Neural cell (in vitro differentiated cells): Measurements from ENCODE around the gene IL11RA. TPM values are rescaled to one million over a fixed set of nuclear protein-coding genes. Genes with fewer than 3 reads are reported as not detected.

Source experiments
- H2AFZ ChIP-seq: fragments of 200-600, 300-800 bp; sonication (generic), shearing (Covaris generic); 2 replicates; pipeline ENCODE4 v1.6.0; 2014; ENCODE audit warnings: low read depth, mild to moderate bottlenecking, antibody characterized with exemption, low read length, moderate library complexity
- H3F3A ChIP-seq: fragments of 200-600 bp; shearing (Covaris generic); 2 replicates; pipeline ENCODE4 v1.6.1; 2016; ENCODE audit warnings: mild to moderate bottlenecking, moderate library complexity, mixed read lengths, antibody characterized with exemption, low read length; ENCODE audit not compliant: insufficient read depth, poor library complexity, severe bottlenecking
- H3K27ac ChIP-seq: fragments of 200-600, 300-800 bp; sonication (generic), shearing (Covaris generic); 2 replicates; pipeline ENCODE4 v1.5.1; 2014; ENCODE audit warnings: mild to moderate bottlenecking, low read length, moderate library complexity
- H3K27me3 ChIP-seq: fragments of 300-800, 200-600 bp; sonication (generic), shearing (Covaris generic); 2 replicates; pipeline ENCODE4 v1.6.0; 2014; ENCODE audit warnings: mild to moderate bottlenecking, low read depth, low read length, moderate library complexity; ENCODE audit not compliant: insufficient read depth
- H3K36me3 ChIP-seq: fragments of 300-800, 200-600 bp; sonication (generic), shearing (Covaris generic); 2 replicates; pipeline ENCODE4 v1.5.1; 2014; ENCODE audit warnings: mild to moderate bottlenecking, antibody characterized with exemption, low read length, moderate library complexity; ENCODE audit not compliant: insufficient read depth
- H3K4me2 ChIP-seq: fragments of 300-800, 200-600 bp; sonication (generic), shearing (Covaris generic); 2 replicates; pipeline ENCODE4 v1.6.0; 2014; ENCODE audit warnings: mild to moderate bottlenecking, low read length
- H3K4me3 ChIP-seq: fragments of 300-800, 200-600 bp; sonication (generic), shearing (Covaris generic); 2 replicates; pipeline ENCODE4 v1.5.1; 2014; ENCODE audit warnings: mild to moderate bottlenecking, low read length, moderate library complexity
- H3K79me2 ChIP-seq: fragments of 200-600 bp; shearing (Covaris generic); replicated peaks from 2 replicates; pipeline ENCODE4 v1.6.0; 2014; ENCODE audit warnings: mild to moderate bottlenecking, low read length, moderate library complexity; ENCODE audit not compliant: insufficient read depth
- H3K9ac ChIP-seq: fragments of 300-800, 200-600 bp; sonication (generic), shearing (Covaris generic); 2 replicates; pipeline ENCODE4 v1.6.1; 2016; ENCODE audit warnings: mild to moderate bottlenecking, low read length, mixed read lengths
- H3K9me2 ChIP-seq: fragments of 200-600 bp; shearing (Covaris generic); 2 replicates; pipeline ENCODE4 v1.6.1; 2016; ENCODE audit warnings: mild to moderate bottlenecking, low read length, mixed read lengths; ENCODE audit not compliant: insufficient read depth
- H3K9me3 ChIP-seq: fragments of 200-600, 300-800 bp; sonication (generic), shearing (Covaris generic); 2 replicates; pipeline ENCODE4 v1.6.1; 2016; ENCODE audit warnings: mild to moderate bottlenecking, mixed run types, low read length, moderate library complexity, mixed read lengths
- H4K20me1 ChIP-seq: fragments of 200-600 bp; shearing (Covaris generic); 2 replicates; pipeline ENCODE4 v1.6.1; 2016; ENCODE audit warnings: mild to moderate bottlenecking, mixed run types; ENCODE audit not compliant: insufficient read depth
- CTCF ChIP-seq: fragments of 450-650 bp; IDR thresholded peaks from 2 replicates; pipeline ENCODE4 v1.5.1; 2014; ENCODE audit warnings: antibody characterized with exemption, mild to moderate bottlenecking, moderate library complexity; ENCODE audit not compliant: poor library complexity, severe bottlenecking
- EP300 ChIP-seq: fragments of 450-650 bp; conservative IDR thresholded peaks from 2 replicates; pipeline ENCODE4 v1.6.1; 2014; ENCODE audit warnings: antibody characterized with exemption, mild to moderate bottlenecking, moderate library complexity; ENCODE audit not compliant: poor library complexity, severe bottlenecking
- EZH2 ChIP-seq: fragments of 200-600, 300-800 bp; shearing (Covaris generic), sonication (generic); IDR thresholded peaks from 2 replicates; pipeline ENCODE4 v1.6.1; 2014; ENCODE audit warnings: antibody characterized with exemption, low read length, borderline replicate concordance, mild to moderate bottlenecking; ENCODE audit not compliant: insufficient read depth, poor library complexity, severe bottlenecking
- MXI1 ChIP-seq: fragments of 450-650 bp; conservative IDR thresholded peaks from 2 replicates; pipeline ENCODE4 v1.6.1; 2014; ENCODE audit warnings: antibody characterized with exemption, mild to moderate bottlenecking; ENCODE audit not compliant: poor library complexity, severe bottlenecking
- POLR2AphosphoS5 ChIP-seq: IDR thresholded peaks from 2 replicates; pipeline ENCODE4 v1.6.1; 2012
- RAD21 ChIP-seq: fragments of 450-650 bp; conservative IDR thresholded peaks from 2 replicates; pipeline ENCODE4 v1.6.1; 2014; ENCODE audit warnings: antibody characterized with exemption, mild to moderate bottlenecking, moderate library complexity
- REST ChIP-seq: IDR thresholded peaks from 2 replicates; pipeline ENCODE4 v1.6.1; 2012; ENCODE audit warnings: borderline replicate concordance
- SMC3 ChIP-seq: fragments of 450-650 bp; conservative IDR thresholded peaks from 2 replicates; pipeline ENCODE4 v1.6.1; 2014; ENCODE audit warnings: antibody characterized with exemption, mild to moderate bottlenecking, moderate library complexity; ENCODE audit not compliant: poor library complexity
- TAF1 ChIP-seq: IDR thresholded peaks from 2 replicates; pipeline ENCODE4 v1.6.1; 2012; ENCODE audit warnings: low read depth
- polyA plus RNA-seq: library from polyadenylated mRNA; depleted of rRNA; stranded (reverse); fragments of >200 nt; gene quantifications from 2 replicates; pipeline ENCODE4 v1.2.3, GENCODE V29; 2014

The IL11RA gene
- polyA plus RNA-seq, 1 donor from 2014 or later: 59.1 TPM

- Histone ChIP-seq H3K27ac (peak overlapping the region; percentile 71), H3K9me3 (no peaks in the 10 kb centered on the region), H4K20me1 (no peaks in the 10 kb centered on the region), H3K36me3 (no peaks in the 10 kb centered on the region), H3K9ac (peak overlapping the region; percentile 85), H3K4me3 (peak overlapping the region; percentile 86), H3K27me3 (no peaks in the 10 kb centered on the region), H3K9me2 (no peaks in the 10 kb centered on the region), H2AFZ (no peak overlapping the region), H3K4me2 (peak overlapping the region; percentile 61), H3K79me2 (no peaks in the 10 kb centered on the region), H3F3A (no peaks in the 10 kb centered on the region)
- TF ChIP-seq CTCF (peak; percentile 87), RAD21 (peak; percentile 65), SMC3 (peak; percentile 81), EZH2 (no peak), TAF1 (no peak)
Observed at GRCh38 chr9:34612788-34613390, 39.1 kb upstream of the IL11RA start.

- no peaks in the 10 kb centered on the region for H3K27me3 ChIP-seq
- peaks cover 3% of the 10 kb centered on the region for H3F3A ChIP-seq
- no peaks in the 10 kb centered on the region for H3K9me3 ChIP-seq
- no peak overlapping the region for H3K4me3 ChIP-seq
- H4K20me1 ChIP-seq: no peaks in the 10 kb centered on the region
- no peaks in the 10 kb centered on the region for H3K36me3 ChIP-seq
- no peaks in the 10 kb centered on the region for H3K9me2 ChIP-seq
- H3K4me2 ChIP-seq: no peak overlapping the region
- no peak overlapping the region for H3K27ac ChIP-seq
- H3K79me2 ChIP-seq: peaks cover 13% of the 10 kb centered on the region
- H3K9ac ChIP-seq: no peak overlapping the region
- TF ChIP-seq POLR2AphosphoS5: no peak
- no peak for TF ChIP-seq MXI1
- no peak for TF ChIP-seq CTCF
- TF ChIP-seq EZH2: no peak
- TF ChIP-seq RAD21: no peak
- TF ChIP-seq EP300: no peak
- no peak for TF ChIP-seq REST
- TF ChIP-seq TAF1: no peak
- TF ChIP-seq SMC3: no peak
- no peak overlapping the region for H2AFZ ChIP-seq
Observed at GRCh38 chr9:34615132-34615531, 36.9 kb upstream of the IL11RA start.
